ENCODE data around the gene HEATR1. TPM values are rescaled to one million over a fixed set of nuclear protein-coding genes. Genes with fewer than 3 reads are reported as not detected.

The HEATR1 gene
- total and polyA plus RNA-seq, 9 donors: 5.4 to 51.6 (median 25.0) TPM

DNA sequence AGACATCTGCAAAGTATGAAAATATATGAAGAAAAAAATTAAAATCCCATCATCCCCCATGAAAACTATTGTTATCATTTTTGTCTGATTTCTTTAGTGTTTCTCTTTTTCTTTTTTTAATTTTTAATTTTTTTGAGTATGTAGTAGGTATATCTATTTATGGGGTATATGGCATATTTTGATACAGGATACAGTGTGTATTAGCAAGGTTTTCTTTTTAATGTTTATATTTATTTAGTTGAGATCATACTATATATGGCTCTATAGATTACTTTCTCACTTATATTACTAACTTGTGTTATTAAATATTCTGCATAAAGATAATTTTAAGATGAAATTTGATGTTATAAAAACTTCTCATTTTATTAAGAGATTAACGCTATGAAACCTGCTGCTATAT, 69.1 kb downstream of the HEATR1 start:
- H3K27ac ChIP-seq: no peak overlapping the region
- H3K27me3 ChIP-seq: no peaks in the 10 kb centered on the region
- no peaks in the 10 kb centered on the region for H3K9me3 ChIP-seq
- H3K36me3 ChIP-seq: no peaks in the 10 kb centered on the region
- H3K4me1 ChIP-seq (ENCODE audit: insufficient read depth): peaks cover 3% of the 10 kb centered on the region
- H3K4me3 ChIP-seq: no peak overlapping the region
- intact Hi-C loops (cut with DNase I): no loop called here
- no peak for DNase-seq
- 90 to 97% (median 96%) methylated on average over 1 of the region's 1 CpG for WGBS, 3 donors
- TF ChIP-seq, protein P1, sequence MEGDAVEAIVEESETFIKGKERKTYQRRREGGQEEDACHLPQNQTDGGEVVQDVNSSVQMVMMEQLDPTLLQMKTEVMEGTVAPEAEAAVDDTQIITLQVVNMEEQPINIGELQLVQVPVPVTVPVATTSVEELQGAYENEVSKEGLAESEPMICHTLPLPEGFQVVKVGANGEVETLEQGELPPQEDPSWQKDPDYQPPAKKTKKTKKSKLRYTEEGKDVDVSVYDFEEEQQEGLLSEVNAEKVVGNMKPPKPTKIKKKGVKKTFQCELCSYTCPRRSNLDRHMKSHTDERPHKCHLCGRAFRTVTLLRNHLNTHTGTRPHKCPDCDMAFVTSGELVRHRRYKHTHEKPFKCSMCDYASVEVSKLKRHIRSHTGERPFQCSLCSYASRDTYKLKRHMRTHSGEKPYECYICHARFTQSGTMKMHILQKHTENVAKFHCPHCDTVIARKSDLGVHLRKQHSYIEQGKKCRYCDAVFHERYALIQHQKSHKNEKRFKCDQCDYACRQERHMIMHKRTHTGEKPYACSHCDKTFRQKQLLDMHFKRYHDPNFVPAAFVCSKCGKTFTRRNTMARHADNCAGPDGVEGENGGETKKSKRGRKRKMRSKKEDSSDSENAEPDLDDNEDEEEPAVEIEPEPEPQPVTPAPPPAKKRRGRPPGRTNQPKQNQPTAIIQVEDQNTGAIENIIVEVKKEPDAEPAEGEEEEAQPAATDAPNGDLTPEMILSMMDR (IDR thresholded peaks at IDR 0.05): no peak
- no peak for TF ChIP-seq EP300 (IDR thresholded peaks at IDR 0.05)
- TF ChIP-seq POLR2A (IDR thresholded peaks at IDR 0.05): no peak

DNA sequence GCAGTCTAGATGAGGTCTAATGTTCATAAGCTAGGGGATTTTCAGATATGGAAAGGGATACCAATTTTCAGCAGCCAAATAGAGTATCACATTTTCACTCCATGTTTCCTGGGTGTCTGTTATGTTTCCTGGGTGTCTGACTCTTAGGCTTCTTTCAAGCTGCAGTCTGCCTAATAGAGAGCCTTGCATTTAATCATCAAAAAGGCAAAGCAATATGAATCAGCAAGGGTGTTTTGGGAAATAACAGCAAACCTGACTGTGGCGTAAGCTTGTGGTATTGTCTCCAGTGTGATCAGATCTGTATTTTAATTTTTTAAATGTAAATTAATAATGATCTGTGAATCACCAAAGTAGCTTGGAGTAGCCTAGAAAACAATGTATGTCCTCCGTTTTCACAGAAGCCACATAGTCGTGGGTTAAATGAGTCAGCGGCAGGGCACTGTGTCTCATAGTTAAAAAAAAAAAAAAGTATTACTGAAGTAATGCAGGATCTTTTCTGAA, 70.1 kb downstream of the HEATR1 start:
- H3K36me3 ChIP-seq: no peaks in the 10 kb centered on the region
- no peaks in the 10 kb centered on the region for H3K27me3 ChIP-seq
- TF ChIP-seq, protein P1 (IDR thresholded peaks at IDR 0.05): no peak
- intact Hi-C loops (cut with DNase I): no loop called here
- no peak overlapping the region for H3K27ac ChIP-seq
- no peak overlapping the region for H3K4me3 ChIP-seq
- WGBS, 3 donors: 73 to 77% (median 76%) methylated on average over 4 of the region's 4 CpGs
- no peaks in the 10 kb centered on the region for H3K9me3 ChIP-seq
- H3K4me1 ChIP-seq (ENCODE audit: insufficient read depth): peaks cover 3% of the 10 kb centered on the region
- DNase-seq: no peak

DNA sequence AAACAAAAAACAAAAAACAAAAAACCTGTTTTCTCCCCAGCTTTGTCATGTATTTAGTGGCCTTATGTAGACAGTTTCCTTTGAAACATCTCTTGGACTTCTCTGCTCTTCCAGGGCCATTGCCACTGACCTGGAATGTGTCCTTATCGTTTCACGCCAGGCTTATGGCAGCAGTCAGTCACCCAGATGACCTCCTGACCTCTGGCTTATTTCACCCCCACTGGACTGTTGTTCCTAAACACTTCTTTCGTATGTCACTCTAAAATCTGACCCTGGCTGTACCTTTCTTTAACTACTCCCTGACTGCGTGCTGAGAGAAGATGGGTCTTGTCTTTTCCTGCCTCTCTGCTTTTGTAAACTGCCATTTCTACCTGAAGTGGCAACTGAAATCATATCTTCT, 71.5 kb downstream of the HEATR1 start:
- no peak for TF ChIP-seq EP300 (IDR thresholded peaks at IDR 0.05)
- TF ChIP-seq, protein P1 (IDR thresholded peaks at IDR 0.05): no peak
- no peak for TF ChIP-seq POLR2A (IDR thresholded peaks at IDR 0.05)
- Histone ChIP-seq H3K9me3 (no peaks in the 10 kb centered on the region), H3K27me3 (no peaks in the 10 kb centered on the region), H3K4me3 (no peak overlapping the region), H3K27ac (no peak overlapping the region), H3K36me3 (no peaks in the 10 kb centered on the region), H3K4me1 (ENCODE audit: insufficient read depth) (peaks cover 3% of the 10 kb centered on the region)
- intact Hi-C loops (cut with DNase I): no loop called here
- WGBS, 3 donors: 84 to 89% (median 86%) methylated on average over 4 of the region's 4 CpGs
- no peak for DNase-seq

DNA sequence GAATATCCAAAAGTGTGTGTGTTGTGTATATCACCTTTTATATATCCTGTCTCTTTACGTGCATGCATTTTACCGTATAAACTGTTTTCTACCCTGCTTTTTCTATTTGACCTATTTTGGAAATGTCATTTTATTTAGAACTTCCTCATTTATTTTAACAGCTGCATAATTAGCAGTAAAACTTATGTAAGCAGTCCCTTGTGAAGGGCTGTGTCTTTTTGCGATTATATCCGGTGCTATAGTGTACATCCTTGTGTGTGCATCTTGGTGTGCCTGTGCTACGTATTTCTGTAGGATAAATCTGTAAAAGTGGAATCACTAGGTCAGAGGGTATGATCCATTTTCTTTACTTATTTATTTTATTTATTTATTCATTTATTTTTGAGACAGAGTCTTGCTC, 73.4 kb downstream of the HEATR1 start:
- intact Hi-C loops (cut with DNase I): no loop called here
- no peaks in the 10 kb centered on the region for H3K36me3 ChIP-seq
- TF ChIP-seq POLR2A (IDR thresholded peaks at IDR 0.05): no peak
- TF ChIP-seq, protein P1 (IDR thresholded peaks at IDR 0.05): no peak
- TF ChIP-seq EP300 (IDR thresholded peaks at IDR 0.05): no peak
- no peak for DNase-seq
- no peaks in the 10 kb centered on the region for H3K4me1 ChIP-seq (ENCODE audit: insufficient read depth)
- WGBS, 3 donors: 77 to 88% (median 82%) methylated on average over 5 of the region's 5 CpGs
- H3K27me3 ChIP-seq: no peaks in the 10 kb centered on the region
- no peak overlapping the region for H3K4me3 ChIP-seq
- H3K9me3 ChIP-seq: no peaks in the 10 kb centered on the region
- no peak overlapping the region for H3K27ac ChIP-seq

All from ovary (tissue), 9 donors.